Activated naive CD4-positive, alpha-beta T cell treated with Interleukin-2 at 50 U/mL for 16 hours (primary cell): ENCODE data around the gene DRC7.
"Not testable (repeated sequence)": the region's sequence is repeated elsewhere in the genome, so short reads cannot be mapped to it uniquely, and the experiment has no call there.

Experiments used
- DNase-seq: peaks from one replicate; pipeline ENCODE4 v3.0.0-alpha.2; 2020

The DRC7 gene

DNA sequence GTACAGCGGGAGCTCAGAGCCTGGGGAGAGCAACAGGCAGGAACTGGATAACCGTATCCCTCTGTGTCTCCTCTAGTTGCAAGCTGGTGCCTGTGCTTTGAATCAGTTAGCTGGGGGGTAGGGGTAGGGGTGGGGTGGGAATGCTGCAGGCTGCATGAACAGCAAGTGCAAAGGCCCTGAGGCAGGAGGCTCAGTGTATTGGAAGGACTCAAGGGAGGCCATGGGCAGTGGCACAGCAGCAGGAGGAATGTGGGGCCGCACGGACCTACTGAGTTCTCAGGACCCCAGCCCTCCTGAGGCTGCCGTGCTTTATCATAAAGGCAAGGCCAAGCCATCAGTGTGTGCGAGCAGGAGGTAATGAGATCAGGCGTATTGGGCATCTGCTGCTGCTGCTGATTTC, 44.2 kb downstream of the DRC7 start:
- no peak for DNase-seq

DNA sequence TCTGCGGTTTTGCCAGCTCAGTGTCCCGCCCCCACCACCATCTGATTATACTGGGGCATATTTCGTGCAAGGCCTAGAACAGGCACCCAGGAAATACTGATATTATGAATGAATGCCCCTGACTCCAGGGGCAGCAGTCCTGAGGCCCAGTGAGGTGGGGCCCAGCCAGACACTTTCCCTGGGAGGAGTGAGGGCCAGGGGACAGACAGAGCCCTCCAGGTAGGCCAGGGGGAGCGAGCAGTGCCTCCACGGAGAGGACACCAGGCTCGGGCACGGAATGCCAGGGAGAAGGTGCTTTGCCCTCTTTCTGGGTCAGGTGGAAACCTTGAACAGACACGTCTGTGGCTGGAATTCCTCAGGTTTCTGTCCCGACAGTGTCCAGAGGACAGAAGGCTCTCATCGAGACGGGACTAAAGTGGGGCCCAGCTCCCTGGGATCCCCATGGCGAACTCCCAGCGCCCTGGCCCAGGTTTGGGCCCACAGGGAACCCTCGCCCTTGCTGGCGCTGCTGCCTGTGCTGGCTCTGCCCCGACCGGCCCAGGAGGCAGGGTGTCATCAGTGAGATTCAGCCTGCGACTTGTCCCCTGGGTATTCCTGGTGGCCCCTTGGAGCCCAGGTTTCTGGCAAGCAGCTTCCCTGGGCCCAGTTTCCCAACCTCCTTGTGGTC, 45.3 kb downstream of the DRC7 start:
- DNase-seq, result no peak

DNA sequence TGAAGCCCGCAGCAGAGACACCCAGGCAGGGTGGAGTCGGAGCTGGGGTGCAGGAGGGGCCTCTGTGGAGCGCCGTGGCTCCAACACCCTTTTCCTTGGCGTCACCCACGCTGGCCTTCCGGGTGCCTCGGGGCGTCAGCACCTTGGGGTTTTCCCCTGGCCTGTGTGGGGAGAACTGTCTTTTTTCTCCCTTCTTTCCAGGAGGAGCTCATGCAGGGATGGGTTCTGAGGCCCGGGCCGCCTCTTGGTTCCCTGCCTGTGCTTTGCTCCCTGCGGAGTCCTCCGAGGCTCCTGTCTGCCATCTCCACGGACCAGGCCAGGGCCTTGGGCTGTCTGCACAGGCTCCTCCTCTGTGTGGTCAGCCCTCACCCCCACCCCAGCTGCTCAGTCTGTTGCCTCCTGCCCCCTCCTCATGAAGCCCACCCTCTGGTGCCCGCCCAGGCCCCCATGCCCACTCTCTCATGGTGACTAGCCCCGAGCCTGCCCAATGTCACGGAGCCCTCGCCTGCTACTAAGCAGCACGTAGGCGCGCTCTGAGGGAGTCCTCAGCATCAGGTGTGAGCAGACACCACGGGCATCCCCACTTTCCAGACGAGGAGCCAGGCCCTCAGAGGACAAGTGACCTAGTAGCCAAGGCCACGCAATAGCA, 45.9 kb downstream of the DRC7 start:
- DNase-seq, result no peak

GRCh38 chr16:57741660-57742191, 47.1 kb downstream of the DRC7 start:
- no peak for DNase-seq

DNA sequence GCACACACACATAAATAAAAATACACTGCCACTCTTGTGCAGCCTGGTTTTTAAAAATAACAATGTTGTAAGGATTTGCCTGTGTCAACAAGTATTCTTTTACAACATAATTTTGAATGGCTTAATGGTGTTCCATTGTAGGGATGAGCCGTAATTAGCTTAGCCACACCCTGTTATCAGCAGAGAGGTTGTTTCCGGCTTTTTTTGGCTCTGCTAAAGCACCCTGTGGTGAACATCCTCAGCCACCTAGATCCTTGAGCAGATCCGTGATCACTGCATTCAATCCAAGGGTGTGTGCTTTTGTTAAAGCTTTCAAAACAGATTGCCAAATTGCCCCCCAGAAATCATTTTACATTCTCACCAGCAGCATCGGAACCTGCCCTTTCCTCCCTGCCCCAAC, 47.9 kb downstream of the DRC7 start:
- DNase-seq, result no peak

GRCh38 chr16:57743458-57743857, 48.9 kb downstream of the DRC7 start:
- no peak for DNase-seq

DNA sequence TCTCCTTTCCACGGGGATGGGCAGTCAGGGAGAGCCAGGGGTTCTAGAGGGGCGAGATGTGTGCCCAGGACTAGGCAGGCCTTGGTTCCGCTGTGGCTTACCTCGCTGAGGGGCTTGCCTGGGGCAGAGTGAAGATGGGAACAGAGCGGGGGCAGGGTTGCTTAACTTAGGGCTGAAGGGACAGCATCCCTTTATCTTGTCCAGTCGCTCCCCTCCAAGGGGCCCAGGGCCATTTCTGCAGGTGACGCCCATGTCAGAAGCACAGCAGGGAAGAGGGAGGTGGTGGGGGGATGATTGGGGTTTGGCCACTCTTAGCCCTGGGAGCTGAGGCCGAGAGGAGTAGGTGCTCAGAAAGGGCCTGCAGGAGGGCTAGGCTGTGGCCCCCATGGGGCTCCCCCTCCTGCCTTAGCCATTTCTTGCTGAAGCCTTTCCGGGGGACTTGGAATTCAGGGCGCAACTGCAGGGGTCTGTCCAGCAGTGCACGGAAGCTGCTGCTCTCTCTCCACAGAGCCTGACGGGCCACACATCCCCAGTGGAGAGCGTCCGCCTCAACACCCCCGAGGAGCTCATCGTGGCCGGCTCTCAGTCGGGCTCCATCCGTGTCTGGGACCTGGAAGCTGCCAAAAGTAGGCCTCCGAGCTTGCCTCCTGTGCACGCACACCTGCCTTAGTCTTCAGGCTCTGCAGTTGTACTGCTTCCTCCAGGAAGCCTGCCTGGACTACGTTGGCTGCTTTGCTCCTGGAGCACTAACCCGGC, 49.5 kb downstream of the DRC7 start:
- no peak for DNase-seq

- DNase-seq, result no peak
Measured at GRCh38 chr16:57744642-57744903, 50.0 kb downstream of the DRC7 start.

DNA sequence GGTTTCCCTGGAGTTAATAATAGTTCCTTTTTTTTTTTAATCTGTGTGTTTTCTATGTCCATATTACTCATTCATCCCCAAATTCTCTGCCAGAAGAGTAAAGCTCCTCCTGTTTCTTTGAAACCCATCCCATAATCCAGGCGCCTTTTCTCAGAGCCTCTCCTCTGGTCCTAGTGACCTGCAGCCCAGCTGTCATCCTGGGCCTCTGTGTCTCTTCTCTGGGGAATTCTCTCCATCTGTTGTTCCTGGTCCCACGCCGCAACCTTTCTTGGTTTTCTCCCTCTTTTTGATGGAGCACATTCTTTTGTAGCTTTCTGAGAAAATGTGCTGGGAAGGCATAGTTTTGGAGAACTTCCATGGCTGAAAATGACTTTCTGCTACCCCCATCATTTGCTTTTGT, 51.2 kb downstream of the DRC7 start:
- no peak for DNase-seq

DNA sequence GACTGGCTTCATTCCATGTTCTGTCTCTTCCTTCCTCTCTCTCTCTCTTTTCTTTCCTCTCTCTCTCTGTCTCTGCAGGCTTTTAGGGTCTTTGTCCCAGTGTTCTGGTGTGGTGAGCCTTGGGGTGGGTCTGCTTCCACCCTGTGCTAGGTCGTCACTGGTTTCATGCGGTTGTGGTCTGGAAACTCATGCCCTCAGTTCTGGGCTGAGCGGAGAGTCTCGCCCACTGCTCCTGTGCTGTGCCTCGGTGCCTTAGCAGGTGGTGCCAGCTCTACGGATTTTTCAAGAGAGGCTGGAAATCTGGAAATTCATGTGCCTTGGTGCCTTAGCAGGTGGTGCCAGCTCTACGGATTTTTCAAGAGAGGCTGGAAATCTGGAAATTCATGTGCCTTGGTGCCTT, 51.7 kb downstream of the DRC7 start:
- not testable (repeated sequence) for DNase-seq

- DNase-seq, result no peak
Measured at GRCh38 chr16:57747091-57747490, 52.5 kb downstream of the DRC7 start.

- no peak for DNase-seq
Measured at GRCh38 chr16:57747496-57747895, 52.9 kb downstream of the DRC7 start.

DNA sequence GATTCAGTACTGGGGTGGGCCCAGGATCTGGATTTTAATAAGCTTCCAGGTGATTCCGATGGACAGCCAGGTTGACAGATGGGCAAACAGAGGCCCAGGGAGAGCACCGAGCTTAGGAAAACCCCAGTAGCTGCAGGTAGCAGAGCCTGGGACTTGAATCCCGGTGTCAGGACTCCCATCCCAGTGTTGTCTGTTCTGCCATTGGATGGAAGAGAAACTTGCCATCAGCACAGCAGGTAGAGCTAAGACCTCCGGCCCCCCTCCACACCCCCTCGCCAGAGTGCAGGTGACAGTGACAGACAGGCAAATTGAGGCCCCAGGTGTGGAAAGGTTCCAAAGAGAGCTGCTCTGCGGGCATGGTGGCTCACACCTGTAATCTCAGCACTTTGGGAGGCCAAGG, 53.4 kb downstream of the DRC7 start:
- DNase-seq, result no peak

- no peak for DNase-seq
Measured at GRCh38 chr16:57748596-57748995, 54.0 kb downstream of the DRC7 start.

DNA sequence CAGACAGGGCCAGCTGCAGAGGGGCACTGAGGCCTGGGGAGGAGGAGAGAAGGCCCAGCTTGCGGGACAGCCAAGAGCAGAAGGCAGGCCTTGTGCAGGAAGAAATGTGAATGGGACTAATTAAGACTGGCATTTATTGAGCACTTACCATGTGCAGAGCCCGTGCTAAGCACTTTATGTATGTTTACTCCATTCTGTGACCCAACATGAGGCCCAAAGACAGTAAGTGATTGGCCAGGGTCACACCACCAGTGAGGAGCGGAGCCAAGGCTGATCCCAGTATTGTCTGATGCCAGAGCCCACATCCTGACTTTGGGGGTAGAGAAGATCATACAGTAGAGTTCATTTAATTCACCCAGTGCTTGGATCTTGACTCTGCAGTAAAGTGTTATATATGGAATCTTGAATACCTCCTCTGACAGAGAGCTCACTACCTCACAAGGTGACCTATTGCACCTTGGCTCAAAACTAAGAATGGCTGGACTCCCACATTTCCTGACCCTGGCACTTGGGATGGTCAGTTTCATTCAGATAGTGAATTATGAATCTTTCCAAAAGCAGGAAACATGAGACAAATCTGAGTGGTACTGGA, 54.6 kb downstream of the DRC7 start:
- DNase-seq, result no peak

- no peak for DNase-seq
Measured at GRCh38 chr16:57749856-57750452, 55.3 kb downstream of the DRC7 start.

GRCh38 chr16:57750796-57751538, 56.4 kb downstream of the DRC7 start:
- no peak for DNase-seq

GRCh38 chr16:57751539-57752202, 57.1 kb downstream of the DRC7 start:
- DNase-seq, result no peak

GRCh38 chr16:57752203-57752580, 57.6 kb downstream of the DRC7 start:
- DNase-seq, result no peak

GRCh38 chr16:57752581-57753447, 58.2 kb downstream of the DRC7 start:
- no peak for DNase-seq
